H9 (cell line): ENCODE measurements around the gene MOCS1. TPM values are rescaled to one million over a fixed set of nuclear protein-coding genes. Genes with fewer than 3 reads are reported as not detected.

ENCODE experiments used
- DNase-seq: peaks from one replicate; pipeline ENCODE4 v3.0.0-alpha.2; 2017
- H2AFZ ChIP-seq: one replicate; pipeline ENCODE4 v1.6.1; 2013; ENCODE audit warnings: mild to moderate bottlenecking, low read length, control low read depth, moderate library complexity
- H2AK5ac ChIP-seq: 2 replicates; pipeline ENCODE4 v1.6.1; 2013; ENCODE audit warnings: low read length, control low read depth, mixed read lengths; ENCODE audit not compliant: insufficient read length
- H2BK120ac ChIP-seq: one replicate; pipeline ENCODE4 v1.6.1; 2013; ENCODE audit warnings: low read depth, mild to moderate bottlenecking, low read length, control low read depth, inconsistent platforms; ENCODE audit not compliant: poor library complexity, severe bottlenecking
- H2BK12ac ChIP-seq: 2 replicates; pipeline ENCODE4 v1.6.1; 2013; ENCODE audit warnings: low read length, control low read depth, mixed read lengths, low read depth; ENCODE audit not compliant: insufficient read length
- H2BK15ac ChIP-seq: 2 replicates; pipeline ENCODE4 v1.6.1; 2013; ENCODE audit warnings: low read depth, low read length, control low read depth
- H2BK20ac ChIP-seq: one replicate; pipeline ENCODE4 v1.6.1; 2013; ENCODE audit warnings: low read depth, mild to moderate bottlenecking, low read length, control low read depth, inconsistent platforms; ENCODE audit not compliant: poor library complexity, severe bottlenecking
- H2BK5ac ChIP-seq: 2 replicates; pipeline ENCODE4 v1.6.1; 2013; ENCODE audit warnings: low read length, control low read depth, mixed read lengths; ENCODE audit not compliant: insufficient read length
- H3K14ac ChIP-seq: 2 replicates; pipeline ENCODE4 v1.6.1; 2013; ENCODE audit warnings: low read length, control low read depth; ENCODE audit not compliant: insufficient read depth
- H3K18ac ChIP-seq: 2 replicates; pipeline ENCODE4 v1.6.1; 2013; ENCODE audit warnings: low read depth, mild to moderate bottlenecking, mixed read lengths, low read length, control low read depth; ENCODE audit not compliant: insufficient read length
- H3K23ac ChIP-seq: 2 replicates; pipeline ENCODE4 v1.6.1; 2013; ENCODE audit warnings: low read length, control low read depth, mixed read lengths, low read depth; ENCODE audit not compliant: insufficient read length
- H3K23me2 ChIP-seq: 2 replicates; pipeline ENCODE4 v1.6.1; 2013; ENCODE audit warnings: low read depth, mild to moderate bottlenecking, mixed read lengths, low read length, control low read depth; ENCODE audit not compliant: insufficient read length, poor library complexity, severe bottlenecking
- H3K27ac ChIP-seq: 2 replicates; pipeline ENCODE4 v1.5.1; 2013; ENCODE audit warnings: low read length, control low read depth, mixed read lengths, low read depth; ENCODE audit not compliant: insufficient read length
- H3K27me3 ChIP-seq: 2 replicates; pipeline ENCODE4 v1.6.1; 2013; ENCODE audit warnings: low read length, control low read depth, inconsistent platforms; ENCODE audit not compliant: insufficient read depth
- H3K4ac ChIP-seq: 2 replicates; pipeline ENCODE4 v1.6.1; 2013; ENCODE audit warnings: low read depth, mild to moderate bottlenecking, control low read depth, inconsistent platforms, low read length, moderate library complexity
- H3K4me1 ChIP-seq: 2 replicates; pipeline ENCODE4 v1.6.1; 2013; ENCODE audit warnings: low read length, control low read depth, inconsistent platforms; ENCODE audit not compliant: insufficient read depth
- H3K4me2 ChIP-seq: 2 replicates; pipeline ENCODE4 v1.6.1; 2013; ENCODE audit warnings: low read length, control low read depth, mixed read lengths; ENCODE audit not compliant: insufficient read length, insufficient read depth
- H3K56ac ChIP-seq: 2 replicates; pipeline ENCODE4 v1.6.1; 2013; ENCODE audit warnings: low read depth, mild to moderate bottlenecking, mixed read lengths, low read length, control low read depth; ENCODE audit not compliant: insufficient read length
- H3K79me1 ChIP-seq: 2 replicates; pipeline ENCODE4 v1.6.1; 2013; ENCODE audit warnings: low read depth, mild to moderate bottlenecking, moderate library complexity, low read length, control low read depth, inconsistent platforms; ENCODE audit not compliant: insufficient read depth, poor library complexity, severe bottlenecking
- H3K79me2 ChIP-seq: 2 replicates; pipeline ENCODE4 v1.6.1; 2013; ENCODE audit warnings: low read length, control low read depth, inconsistent platforms; ENCODE audit not compliant: insufficient read depth
- H3K9ac ChIP-seq: 2 replicates; pipeline ENCODE4 v1.6.1; 2013; ENCODE audit warnings: low read length, control low read depth, mixed read lengths; ENCODE audit not compliant: insufficient read length; ENCODE audit errors: extremely low read depth
- H3K9me3 ChIP-seq: one replicate; pipeline ENCODE4 v1.6.1; 2013; ENCODE audit warnings: low read depth, low read length, inconsistent platforms; ENCODE audit not compliant: control insufficient read depth
- H3T11ph ChIP-seq: one replicate; pipeline ENCODE4 v1.6.1; 2013; ENCODE audit warnings: mild to moderate bottlenecking, low read length, control low read depth, inconsistent platforms
- H4K20me1 ChIP-seq: one replicate; pipeline ENCODE4 v1.6.1; 2013; ENCODE audit not compliant: control insufficient read depth, insufficient read length, insufficient read depth
- H4K5ac ChIP-seq: 2 replicates; pipeline ENCODE4 v1.6.1; 2013; ENCODE audit warnings: low read depth, mild to moderate bottlenecking, mixed read lengths, low read length, control low read depth; ENCODE audit not compliant: insufficient read length
- H4K8ac ChIP-seq: replicated peaks from 2 replicates; pipeline ENCODE4 v1.6.1; 2013; ENCODE audit warnings: low read length, control low read depth, mixed read lengths, low read depth; ENCODE audit not compliant: insufficient read length
- H4K91ac ChIP-seq: 2 replicates; pipeline ENCODE4 v1.6.1; 2013; ENCODE audit warnings: low read depth, mild to moderate bottlenecking, moderate library complexity, mixed read lengths, low read length, control low read depth; ENCODE audit not compliant: insufficient read length
- H3K27ac Mint-ChIP-seq, 3 experiments: 2 replicates in 2 of 3; 3 replicates in 1 of 3; pipeline ENCODE4 v1.8.0; 2020 to 2021; ENCODE audit warnings: mixed read lengths in 3 of 3, mild to moderate bottlenecking in 1 of 3, moderate library complexity in 1 of 3
- H3K27me3 Mint-ChIP-seq: 2 replicates; pipeline ENCODE4 v1.8.0; 2021; ENCODE audit warnings: low read depth, mild to moderate bottlenecking, moderate library complexity, mixed read lengths
- H3K36me3 Mint-ChIP-seq, 3 experiments: 2 replicates in 2 of 3; 3 replicates in 1 of 3; pipeline ENCODE4 v1.8.0; 2020 to 2021; ENCODE audit warnings: low read depth in 3 of 3, mixed read lengths in 3 of 3; ENCODE audit not compliant: insufficient read depth in 1 of 3
- H3K4me1 Mint-ChIP-seq, 2 experiments: 2 replicates each; pipeline ENCODE4 v1.8.0; 2020; ENCODE audit warnings: mixed read lengths in 2 of 2
- H3K4me3 Mint-ChIP-seq, 2 experiments: 2 replicates in 1 of 2; 3 replicates in 1 of 2; pipeline ENCODE4 v1.8.0; 2020 to 2021; ENCODE audit warnings: mild to moderate bottlenecking in 2 of 2, mixed read lengths in 2 of 2, moderate library complexity in 1 of 2
- H3K9me3 Mint-ChIP-seq, 2 experiments: 2 replicates in 1 of 2; 3 replicates in 1 of 2; pipeline ENCODE4 v1.8.0; 2020; ENCODE audit warnings: mild to moderate bottlenecking in 2 of 2, mixed read lengths in 2 of 2, moderate library complexity in 1 of 2
- CTCF ChIP-seq: fragments of 200-600 bp; sonication (generic); conservative IDR thresholded peaks from 3 replicates; pipeline ENCODE4 v1.8.0; 2021; ENCODE audit warnings: antibody characterized with exemption, mild to moderate bottlenecking
- WGBS: extraction: QIAGEN DNeasy Blood & Tissue Kit; methylation state at CpG from one replicate; pipeline ENCODE4 v1.1.7; 2013; ENCODE audit warnings: missing lambda C conversion rate, low lambda C conversion rate, mixed read lengths; ENCODE audit not compliant: insufficient read length; ENCODE audit errors: extremely low coverage; 5-methylcytosine and 5-hydroxymethylcytosine counted together
- total RNA-seq: library from RNA; stranded (reverse); gene quantifications from 2 replicates; pipeline ENCODE4 v1.2.1, GENCODE V29; 2021

The MOCS1 gene
- total RNA-seq, 1 experiment from 2014 or later, result 15.2 TPM

- Mint-ChIP-seq H3K4me1 (peaks cover 5 to 6% of the 10 kb centered on the region in 2 experiments; a peak in 2 of 4 replicates), H3K27me3 (no peaks in the 10 kb centered on the region), H3K4me3 (no peak overlapping the region), H3K9me3 (no peaks in the 10 kb centered on the region), H3K36me3 (peaks cover 26 to 46% (median 34%) of the 10 kb centered on the region in 3 experiments), H3K27ac (no peak overlapping the region; a peak in 1 of 7 replicates)
- Histone ChIP-seq H3K9ac (no peak overlapping the region), H3K14ac (no peak overlapping the region), H3K56ac (no peak overlapping the region), H3T11ph (no peak overlapping the region), H2BK12ac (no peak overlapping the region), H3K23me2 (no peaks in the 10 kb centered on the region), H4K91ac (no peak overlapping the region), H3K23ac (no peak overlapping the region), H3K79me1 (no peaks in the 10 kb centered on the region), H3K4me1 (no peaks in the 10 kb centered on the region), H2BK15ac (no peak overlapping the region), H4K5ac (no peak overlapping the region), H3K4ac (no peak overlapping the region), H3K27ac (no peak overlapping the region), H3K79me2 (no peaks in the 10 kb centered on the region; the same call in 1 of the 2 replicates), H2AK5ac (no peak overlapping the region), H2AFZ (no peak overlapping the region), H4K20me1 (no peaks in the 10 kb centered on the region), H4K8ac (no peak overlapping the region), H3K9me3 (no peaks in the 10 kb centered on the region), H3K27me3 (no peaks in the 10 kb centered on the region; the same call in 1 of the 2 replicates), H2BK20ac (no peak overlapping the region), H3K18ac (no peak overlapping the region), H2BK120ac (no peak overlapping the region), H3K4me2 (no peak overlapping the region), H2BK5ac (no peak overlapping the region)
- no peak for DNase-seq
- TF ChIP-seq CTCF, result no peak
- WGBS, result no CpG with 5 or more reads among the region's 13 CpGs
Observed at GRCh38 chr6:39908838-39909583, 25.3 kb downstream of the MOCS1 start.
